ENCODE results near the gene RELL2. TPM values are rescaled to one million over a fixed set of nuclear protein-coding genes. Genes with fewer than 3 reads are reported as not detected.

The RELL2 gene
- total RNA-seq, 1 experiment from 2014 or later = 8.7 TPM

DNA sequence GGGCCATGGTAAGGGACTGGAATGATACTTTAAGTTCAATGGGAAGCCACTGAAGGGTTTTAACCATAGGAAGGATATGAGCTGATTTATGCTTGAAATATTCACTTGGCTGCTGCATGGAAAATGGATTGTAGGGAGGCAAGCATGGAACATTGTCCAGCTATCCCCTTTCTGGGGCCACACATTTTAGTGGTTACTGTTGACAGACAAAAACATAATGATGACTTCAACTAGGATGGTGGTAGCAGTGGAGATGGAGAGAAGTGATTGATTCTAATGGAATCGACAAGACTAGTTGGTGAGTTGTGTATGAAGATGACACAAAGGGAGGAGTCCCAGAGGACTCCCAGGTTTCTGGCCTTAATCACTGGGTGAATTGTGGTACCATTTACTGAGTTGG lies 20.6 kb downstream of the RELL2 start:
- intact Hi-C loops (cut with micrococcal nuclease) = no loop called here
- ChIA-PET POLR2A (no interaction called here), RAD21 (ENCODE audit: low non-redundant PET in 1 of 2, low total read pairs in 2 of 2, uncharacterized antibody in 2 of 2, unreplicated experiment in 2 of 2) (no interaction called here), CTCF (no interaction called here)
- BruUV-seq (replicated peaks) = no TSS peak
- Histone ChIP-seq H3K9ac (ENCODE audit: low read length) (no peak overlapping the region), H3K4me1 (ENCODE audit: control insufficient read depth in 1 of 2, insufficient read depth in 2 of 2, low read length in 2 of 2) (peaks cover 0 to 16% of the 10 kb centered on the region in 2 experiments; a peak in 2 of 4 replicates), H3K9me3 (ENCODE audit: control insufficient read depth in 1 of 2, insufficient read depth in 1 of 2, low read depth in 1 of 2, low read length in 2 of 2) (no peaks in the 10 kb centered on the region), H3K9me2 (ENCODE audit: insufficient read depth) (no peaks in the 10 kb centered on the region), H3K79me2 (ENCODE audit: insufficient read depth, low read length) (no peaks in the 10 kb centered on the region), H3K27ac (ENCODE audit: low read depth, low read length) (no peak overlapping the region), H2AFZ (ENCODE audit: low read depth, low read length, poor library complexity, severe bottlenecking) (no peak overlapping the region), H3K4me2 (ENCODE audit: low read length) (no peak overlapping the region), H4K20me1 (ENCODE audit: insufficient read depth) (no peaks in the 10 kb centered on the region), H3K27me3 (ENCODE audit: insufficient read depth, low read length) (no peaks in the 10 kb centered on the region), H3K4me3 (replicated peaks in 1 of 2; ENCODE audit: low read depth in 1 of 2, low read length in 2 of 2) (no peak overlapping the region), H3K36me3 (ENCODE audit: control insufficient read depth in 1 of 2, insufficient read depth in 2 of 2, low read length in 2 of 2) (no peaks in the 10 kb centered on the region)
- DNase-seq (ENCODE audit: low read depth, low spot score) = no peak
- no peak for ATAC-seq
- TF ChIP-seq ZBTB33 (IDR thresholded peaks at IDR 0.05; ENCODE audit: extremely low read depth, insufficient replicate concordance, low read length) = no peak
- no peak for TF ChIP-seq POLR2A (IDR thresholded peaks at IDR 0.05; ENCODE audit: borderline replicate concordance, extremely low read depth, insufficient read depth, insufficient read length)
- no peak for TF ChIP-seq FOSL1 (IDR thresholded peaks at IDR 0.05; ENCODE audit: low read depth)
- TF ChIP-seq CBX3 (IDR thresholded peaks at IDR 0.05; ENCODE audit: low read depth) = no peak
- TF ChIP-seq TCF7L2 (IDR thresholded peaks at IDR 0.05; ENCODE audit: borderline replicate concordance, extremely low read depth, insufficient read depth, insufficient read length) = no peak
- TF ChIP-seq MAX (IDR thresholded peaks at IDR 0.05) = no peak
- no peak for TF ChIP-seq ZNF274 (IDR thresholded peaks at IDR 0.05; ENCODE audit: low read depth, low read length)
- no peak; the same call in 1 of the 2 replicates for TF ChIP-seq SP1 (IDR thresholded peaks at IDR 0.05; ENCODE audit: low read depth)
- TF ChIP-seq POLR2AphosphoS5 (IDR thresholded peaks at IDR 0.05; ENCODE audit: low read depth, low read length) = no peak
- TF ChIP-seq, protein P1, sequence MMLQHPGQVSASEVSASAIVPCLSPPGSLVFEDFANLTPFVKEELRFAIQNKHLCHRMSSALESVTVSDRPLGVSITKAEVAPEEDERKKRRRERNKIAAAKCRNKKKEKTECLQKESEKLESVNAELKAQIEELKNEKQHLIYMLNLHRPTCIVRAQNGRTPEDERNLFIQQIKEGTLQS (IDR thresholded peaks at IDR 0.05) = no peak
- no peak for TF ChIP-seq EZH2phosphoT487 (IDR thresholded peaks at IDR 0.05; ENCODE audit: borderline replicate concordance)
- TF ChIP-seq ZFX (IDR thresholded peaks at IDR 0.05) = no peak
- no peak for TF ChIP-seq ELF1 (IDR thresholded peaks at IDR 0.05; ENCODE audit: borderline replicate concordance, low read depth)

Data from HCT116 (cell line).